SK-N-SH treated with all-trans-retinoic acid at 6 μM for 48 hours (cell line): ENCODE measurements around the gene AKR1E2.

Experiments
- ATAC-seq: fragments of 200-7000 bp; cut with Tn5 transposase; 3 replicates; pipeline ENCODE4 v1.9.1; 2020; ENCODE audit warnings: mild to moderate bottlenecking, moderate library complexity
- ARNTL ChIP-seq: fragments of 450-650 bp; formaldehyde crosslinking; IDR thresholded peaks from 2 replicates; pipeline ENCODE4 v1.5.0; 2020; ENCODE audit warnings: low read depth, mild to moderate bottlenecking, moderate library complexity, borderline replicate concordance
- BACH2 ChIP-seq: fragments of 250-450 bp; sonication (Bioruptor Pico); IDR thresholded peaks from 2 replicates; pipeline ENCODE4 v1.9.0; 2021; ENCODE audit warnings: mild to moderate bottlenecking, borderline replicate concordance
- CREB5 ChIP-seq: fragments of 250-450 bp; sonication (Bioruptor Pico); IDR thresholded peaks from 2 replicates; pipeline ENCODE4 v1.5.1; 2020; ENCODE audit warnings: low read depth, mild to moderate bottlenecking, moderate library complexity
- CSRNP3 ChIP-seq: fragments of 250-450 bp; sonication (Bioruptor Pico); IDR thresholded peaks from 2 replicates; pipeline ENCODE4 v1.5.1; 2021; ENCODE audit warnings: mild to moderate bottlenecking, moderate library complexity
- ESRRG ChIP-seq: fragments of 250-450 bp; sonication (Bioruptor Pico); IDR thresholded peaks from 2 replicates; pipeline ENCODE4 v1.6.1; 2021; ENCODE audit warnings: mild to moderate bottlenecking
- ISL1 ChIP-seq: fragments of 250-450 bp; sonication (Bioruptor Pico); IDR thresholded peaks from 2 replicates; pipeline ENCODE4 v2.1.2; 2022; ENCODE audit warnings: mild to moderate bottlenecking, moderate library complexity
- OSR1 ChIP-seq: fragments of 250-450 bp; sonication (Bioruptor Pico); IDR thresholded peaks from 2 replicates; pipeline ENCODE4 v1.8.0; 2022; ENCODE audit warnings: moderate library complexity, mild to moderate bottlenecking, inconsistent platforms
- PATZ1 ChIP-seq: fragments of 250-450 bp; sonication (Bioruptor Pico); IDR thresholded peaks from 2 replicates; pipeline ENCODE4 v1.8.0; 2020; ENCODE audit warnings: mild to moderate bottlenecking, moderate library complexity, borderline replicate concordance
- POU6F1 ChIP-seq: fragments of 250-450 bp; sonication (Bioruptor Pico); IDR thresholded peaks from 2 replicates; pipeline ENCODE4 v1.8.0; 2021; ENCODE audit warnings: low read depth, mild to moderate bottlenecking, moderate library complexity, borderline replicate concordance
- PPARA ChIP-seq: fragments of 250-450 bp; sonication (Bioruptor Pico); IDR thresholded peaks from 2 replicates; pipeline ENCODE4 v1.5.0; 2020; ENCODE audit warnings: mild to moderate bottlenecking, borderline replicate concordance
- RARB ChIP-seq: fragments of 250-450 bp; sonication (Bioruptor Pico); IDR thresholded peaks from 2 replicates; pipeline ENCODE4 v1.8.0; 2021; ENCODE audit warnings: mild to moderate bottlenecking, moderate library complexity
- SNAI2 ChIP-seq: fragments of 250-450 bp; sonication (Bioruptor Pico); IDR thresholded peaks from 2 replicates; pipeline ENCODE4 v1.5.0; 2020; ENCODE audit warnings: mild to moderate bottlenecking, moderate library complexity
- TCF4 ChIP-seq: fragments of 250-450 bp; sonication (Bioruptor Pico); IDR thresholded peaks from 2 replicates; pipeline ENCODE4 v1.8.0; 2021; ENCODE audit warnings: mild to moderate bottlenecking, moderate library complexity, borderline replicate concordance
- TSHZ2 ChIP-seq: fragments of 250-450 bp; sonication (Bioruptor Pico); IDR thresholded peaks from 2 replicates; pipeline ENCODE4 v1.5.0; 2020; ENCODE audit warnings: mild to moderate bottlenecking, moderate library complexity
- ZC3H10 ChIP-seq: fragments of 250-450 bp; sonication (Bioruptor Pico); IDR thresholded peaks from 2 replicates; pipeline ENCODE4 v1.5.1; 2021; ENCODE audit warnings: mild to moderate bottlenecking, moderate library complexity
- ZFP3 ChIP-seq: fragments of 250-450 bp; sonication (Bioruptor Pico); IDR thresholded peaks from 2 replicates; pipeline ENCODE4 v1.5.0; 2020; ENCODE audit warnings: mild to moderate bottlenecking, moderate library complexity
- ZFP30 ChIP-seq: fragments of 450-650 bp; formaldehyde crosslinking; IDR thresholded peaks from 2 replicates; pipeline ENCODE4 v1.5.0; 2022; ENCODE audit warnings: mild to moderate bottlenecking, moderate library complexity
- ZNF565 ChIP-seq: fragments of 450-650 bp; formaldehyde crosslinking; conservative IDR thresholded peaks from 2 replicates; pipeline ENCODE4 v1.5.0; 2020; ENCODE audit warnings: low read depth, mild to moderate bottlenecking, moderate library complexity
- ZNF70 ChIP-seq: fragments of 450-650 bp; formaldehyde crosslinking; IDR thresholded peaks from 2 replicates; pipeline ENCODE4 v1.5.0; 2020; ENCODE audit warnings: mild to moderate bottlenecking, moderate library complexity
- ZNF8 ChIP-seq: fragments of 450-650 bp; formaldehyde crosslinking; IDR thresholded peaks from 2 replicates; pipeline ENCODE4 v1.5.0; 2020; ENCODE audit warnings: mild to moderate bottlenecking, moderate library complexity

AKR1E2 gene

GRCh38 chr10:4844864-4845263 lies 18.9 kb downstream of the AKR1E2 start:
- TF ChIP-seq BACH2 (CRISPR knock-in tag) (no peak), TSHZ2 (CRISPR knock-in tag) (no peak), ARNTL (CRISPR knock-in tag) (no peak), ZNF8 (no peak), ESRRG (CRISPR knock-in tag) (no peak), POU6F1 (no peak), ZNF565 (CRISPR knock-in tag) (no peak), ZFP3 (CRISPR knock-in tag) (no peak), CREB5 (CRISPR knock-in tag) (no peak), ZFP30 (CRISPR knock-in tag) (no peak), ISL1 (CRISPR knock-in tag) (no peak), ZNF70 (CRISPR knock-in tag) (no peak), ZC3H10 (CRISPR knock-in tag) (no peak), OSR1 (no peak), CSRNP3 (CRISPR knock-in tag) (no peak)
- TF ChIP-seq, all 23 proteins: peak for 0
- no peak for ATAC-seq

GRCh38 chr10:4845766-4846165 lies 19.8 kb downstream of the AKR1E2 start:
- TF ChIP-seq RARB (CRISPR knock-in tag) (no peak), TSHZ2 (CRISPR knock-in tag) (no peak), ARNTL (CRISPR knock-in tag) (no peak), OSR1 (no peak), ZFP3 (CRISPR knock-in tag) (no peak), PATZ1 (CRISPR knock-in tag) (no peak), ZFP30 (CRISPR knock-in tag) (no peak), CSRNP3 (CRISPR knock-in tag) (no peak), ISL1 (CRISPR knock-in tag) (no peak), TCF4 (CRISPR knock-in tag) (no peak), SNAI2 (CRISPR knock-in tag) (no peak), BACH2 (CRISPR knock-in tag) (no peak), ZC3H10 (CRISPR knock-in tag) (no peak), ZNF565 (CRISPR knock-in tag) (no peak), PPARA (CRISPR knock-in tag) (no peak), POU6F1 (no peak), ESRRG (CRISPR knock-in tag) (no peak)
- ATAC-seq = no peak
